ENCODE data around the gene NENF.

Gene NENF

DNA sequence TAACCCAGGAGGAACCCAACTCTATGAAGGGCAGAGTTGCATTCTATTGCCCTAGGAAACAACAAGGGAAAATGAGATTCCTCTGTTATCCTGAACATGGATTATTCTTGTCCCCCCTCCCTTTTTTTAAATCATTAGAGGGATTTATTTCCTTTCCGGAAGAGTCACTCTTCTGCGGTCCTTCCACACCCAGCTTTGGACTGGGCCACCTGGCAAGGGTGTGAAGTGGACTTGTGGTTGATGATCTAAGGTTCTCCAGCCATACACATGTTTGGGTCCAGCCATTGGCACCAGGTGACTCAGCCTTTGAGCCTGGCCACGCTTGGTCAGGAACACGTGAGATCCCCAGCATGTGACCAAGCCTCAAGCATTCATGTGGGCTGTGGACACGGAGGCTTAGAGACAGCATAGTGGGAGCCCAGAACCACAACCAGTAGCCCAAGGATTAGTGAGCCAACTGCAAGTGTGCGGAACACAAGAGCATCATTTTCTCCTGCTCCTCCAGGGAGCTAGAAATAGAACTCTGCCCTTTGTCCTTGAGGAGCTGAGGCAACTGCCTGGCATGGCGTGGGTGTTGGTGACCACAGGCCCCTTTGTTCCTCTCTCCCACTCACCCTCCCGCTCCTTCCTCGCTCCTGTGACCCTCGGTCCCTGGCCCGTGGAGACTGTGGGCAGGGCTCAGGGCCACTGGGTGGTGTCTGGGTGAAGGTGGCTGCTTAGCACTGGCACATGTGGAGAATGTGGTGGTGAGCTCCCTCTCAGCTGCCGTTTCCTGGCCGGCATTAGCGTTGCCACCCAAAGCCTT, 50.1 kb downstream of the NENF start:
- DNase-seq = no peak

DNA sequence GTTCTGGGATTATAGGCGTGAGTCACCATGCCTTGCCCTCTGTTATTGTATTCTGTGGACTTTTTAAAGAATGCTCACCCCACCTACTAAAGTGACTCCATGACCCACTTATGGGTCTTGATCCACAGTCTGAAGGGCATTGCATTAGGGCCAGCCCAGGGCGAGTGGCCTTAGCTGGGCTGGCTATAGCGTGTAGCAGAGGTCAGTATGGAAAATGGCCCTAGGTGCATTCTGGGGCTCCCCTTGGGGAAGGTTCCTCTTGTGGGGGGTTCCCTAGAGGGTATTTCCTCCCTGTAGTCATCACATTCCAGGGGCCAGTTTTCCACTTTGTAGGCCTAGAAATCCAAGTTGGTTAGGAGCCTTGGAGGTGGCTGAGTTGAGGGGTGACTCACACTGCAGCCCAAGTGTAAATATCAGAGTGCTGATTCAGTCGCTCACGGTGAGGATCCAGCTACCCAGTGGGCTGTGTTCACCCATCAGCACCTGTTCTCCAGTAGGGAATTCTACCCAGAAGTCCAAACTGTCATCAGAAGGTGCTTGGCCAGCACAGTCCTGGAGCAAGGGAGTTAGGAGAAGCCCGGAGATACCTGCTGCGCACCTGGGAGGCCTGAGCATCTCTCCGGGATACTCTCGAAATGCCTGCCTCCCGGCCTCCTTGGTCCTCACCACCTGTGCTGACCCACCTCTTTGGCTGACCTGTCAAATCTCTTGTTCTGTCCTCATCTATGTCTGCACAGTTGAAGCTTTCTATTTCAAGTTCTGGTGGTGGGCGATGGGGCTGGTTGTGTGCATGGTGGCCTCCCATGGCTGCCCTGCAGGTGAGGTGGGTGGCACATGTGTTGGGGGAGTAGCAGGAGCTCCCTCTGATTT, 52.2 kb downstream of the NENF start:
- no peak for DNase-seq

GRCh38 chr1:212485571-212485912, 52.8 kb downstream of the NENF start:
- peak; percentile 48 for DNase-seq

- DNase-seq = peak; percentile 65
Observed at GRCh38 chr1:212485913-212486618, 53.3 kb downstream of the NENF start.

GRCh38 chr1:212486619-212486975, 53.9 kb downstream of the NENF start:
- no peak for DNase-seq

GRCh38 chr1:212487286-212487685, 54.6 kb downstream of the NENF start:
- DNase-seq = no peak

- DNase-seq = no peak
Observed at GRCh38 chr1:212487774-212488435, 55.2 kb downstream of the NENF start.

- DNase-seq = peak; percentile 88
Observed at GRCh38 chr1:212488436-212489283, 55.9 kb downstream of the NENF start.

- DNase-seq = no peak
Observed at GRCh38 chr1:212489284-212489859, 56.7 kb downstream of the NENF start.

DNA sequence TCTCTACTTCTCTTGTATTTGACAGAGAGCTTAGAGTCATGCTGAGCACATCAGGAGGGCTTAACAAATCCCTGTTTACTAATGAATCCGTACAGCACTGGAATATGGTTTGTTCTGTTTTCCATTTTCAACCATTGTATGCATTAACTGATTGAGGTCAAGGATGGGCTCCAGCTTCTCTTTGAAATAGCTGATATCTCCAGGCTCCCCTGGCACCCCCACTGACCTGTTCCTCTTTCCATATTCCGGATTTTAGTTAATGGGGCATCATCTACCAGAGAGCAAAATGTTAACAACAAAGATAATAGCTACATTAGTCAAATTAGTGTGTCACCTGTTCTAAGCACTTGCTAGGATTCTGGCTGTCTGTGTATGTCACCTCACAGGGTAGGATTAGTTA, 57.6 kb downstream of the NENF start:
- no peak for DNase-seq

GRCh38 chr1:212491454-212491853, 58.7 kb downstream of the NENF start:
- peak; percentile 21 for DNase-seq
